KMS-11 (cell line): ENCODE measurements around the gene AGAP1.

Experiments used
- H2AFZ ChIP-seq: fragments of 200-600 bp; sonication (generic); 2 replicates; pipeline ENCODE4 v1.6.1; 2016; ENCODE audit warnings: antibody characterized with exemption, mixed run types, low read depth
- H3K27ac ChIP-seq: fragments of 200-600 bp; sonication (generic); 2 replicates; pipeline ENCODE4 v1.6.1; 2016; ENCODE audit warnings: mild to moderate bottlenecking, mixed run types
- H3K27me3 ChIP-seq: fragments of 200-600 bp; sonication (generic); 2 replicates; pipeline ENCODE4 v1.6.1; 2017; ENCODE audit warnings: mild to moderate bottlenecking, low read depth, mixed run types, moderate library complexity; ENCODE audit not compliant: insufficient read depth
- H3K36me3 ChIP-seq: fragments of 200-600 bp; sonication (generic); 2 replicates; pipeline ENCODE4 v1.6.1; 2017; ENCODE audit warnings: mild to moderate bottlenecking, mixed run types; ENCODE audit not compliant: insufficient read depth
- H3K4me1 ChIP-seq: fragments of 200-600 bp; sonication (generic); 2 replicates; pipeline ENCODE4 v1.6.1; 2016; ENCODE audit warnings: mild to moderate bottlenecking, low read depth, mixed run types; ENCODE audit not compliant: poor library complexity, severe bottlenecking
- H3K4me2 ChIP-seq: fragments of 200-600 bp; sonication (generic); 2 replicates; pipeline ENCODE4 v1.7.0; 2016; ENCODE audit warnings: mild to moderate bottlenecking, mixed run types
- H3K4me3 ChIP-seq: fragments of 200-600 bp; sonication (generic); IDR thresholded peaks from 2 replicates; pipeline ENCODE4 v1.6.1; 2017; ENCODE audit warnings: low read depth, low read length, mixed read lengths; ENCODE audit not compliant: insufficient read depth
- H3K79me2 ChIP-seq: fragments of 200-600 bp; sonication (generic); 2 replicates; pipeline ENCODE4 v1.6.1; 2016; ENCODE audit warnings: low read depth, mixed run types; ENCODE audit not compliant: insufficient read depth
- H3K9ac ChIP-seq: fragments of 200-600 bp; sonication (generic); 2 replicates; pipeline ENCODE4 v1.6.1; 2016; ENCODE audit warnings: mild to moderate bottlenecking, mixed run types
- H4K20me1 ChIP-seq: fragments of 200-600 bp; sonication (generic); 2 replicates; pipeline ENCODE4 v1.6.1; 2016; ENCODE audit warnings: mild to moderate bottlenecking, mixed run types; ENCODE audit not compliant: insufficient read depth
- TF ChIP-seq, protein P1 (sequence below): fragments of 200-600 bp; sonication (generic); conservative IDR thresholded peaks from 2 replicates; pipeline ENCODE4 v1.6.1; 2017; ENCODE audit warnings: low read depth, mild to moderate bottlenecking, antibody characterized with exemption, low read length, moderate library complexity, mixed read lengths

The AGAP1 gene

DNA sequence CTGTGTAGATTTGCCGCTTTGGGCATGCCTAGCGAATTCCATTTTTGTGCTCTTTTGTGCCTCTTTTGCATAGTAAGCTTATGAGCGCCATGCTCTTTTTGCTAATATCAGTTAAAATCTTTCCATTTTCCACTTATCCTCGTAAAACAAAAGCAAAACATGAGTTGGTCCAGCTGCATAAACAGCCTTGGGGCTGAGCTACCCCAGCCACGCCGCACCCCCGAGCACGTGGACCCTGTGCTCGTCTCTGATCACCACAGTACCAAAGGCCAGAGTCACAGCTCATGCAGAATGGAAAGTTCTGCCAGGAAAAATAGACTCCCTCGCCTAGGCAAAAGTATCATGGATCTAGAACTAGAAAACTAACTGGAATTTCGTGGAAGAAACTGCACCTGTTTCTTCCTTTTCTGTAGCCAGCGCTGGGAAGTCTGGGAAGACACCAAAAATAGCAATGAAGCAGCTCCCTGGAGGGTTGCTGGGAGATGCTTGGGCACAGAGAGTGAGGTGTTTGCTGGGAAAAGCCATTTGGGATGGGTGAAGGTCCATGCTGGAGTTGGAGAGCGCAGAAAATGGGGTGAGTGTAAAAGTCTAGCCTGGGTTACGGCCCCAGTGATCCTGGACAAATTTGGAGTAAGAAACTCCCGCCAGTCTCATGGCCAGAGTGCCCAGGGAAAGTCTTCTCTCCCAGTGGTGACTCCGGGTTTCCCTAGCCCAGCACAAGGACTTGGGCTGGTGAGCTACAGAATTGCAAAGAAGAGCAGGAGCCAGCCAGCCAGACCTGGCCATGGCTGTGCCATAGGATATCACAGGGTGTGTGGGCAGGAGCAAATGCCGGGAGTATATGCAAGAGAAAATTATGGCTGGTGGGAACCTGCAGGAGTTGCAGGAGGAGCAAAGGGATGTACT, 456.0 kb downstream of the AGAP1 start:
- no peak overlapping the region for H3K27ac ChIP-seq
- H3K4me2 ChIP-seq, result no peak overlapping the region
- no peaks in the 10 kb centered on the region for H3K27me3 ChIP-seq
- TF ChIP-seq, protein P1, sequence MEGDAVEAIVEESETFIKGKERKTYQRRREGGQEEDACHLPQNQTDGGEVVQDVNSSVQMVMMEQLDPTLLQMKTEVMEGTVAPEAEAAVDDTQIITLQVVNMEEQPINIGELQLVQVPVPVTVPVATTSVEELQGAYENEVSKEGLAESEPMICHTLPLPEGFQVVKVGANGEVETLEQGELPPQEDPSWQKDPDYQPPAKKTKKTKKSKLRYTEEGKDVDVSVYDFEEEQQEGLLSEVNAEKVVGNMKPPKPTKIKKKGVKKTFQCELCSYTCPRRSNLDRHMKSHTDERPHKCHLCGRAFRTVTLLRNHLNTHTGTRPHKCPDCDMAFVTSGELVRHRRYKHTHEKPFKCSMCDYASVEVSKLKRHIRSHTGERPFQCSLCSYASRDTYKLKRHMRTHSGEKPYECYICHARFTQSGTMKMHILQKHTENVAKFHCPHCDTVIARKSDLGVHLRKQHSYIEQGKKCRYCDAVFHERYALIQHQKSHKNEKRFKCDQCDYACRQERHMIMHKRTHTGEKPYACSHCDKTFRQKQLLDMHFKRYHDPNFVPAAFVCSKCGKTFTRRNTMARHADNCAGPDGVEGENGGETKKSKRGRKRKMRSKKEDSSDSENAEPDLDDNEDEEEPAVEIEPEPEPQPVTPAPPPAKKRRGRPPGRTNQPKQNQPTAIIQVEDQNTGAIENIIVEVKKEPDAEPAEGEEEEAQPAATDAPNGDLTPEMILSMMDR, result no peak
- H3K4me1 ChIP-seq, result no peaks in the 10 kb centered on the region
- no peak overlapping the region for H2AFZ ChIP-seq
- H3K36me3 ChIP-seq, result no peaks in the 10 kb centered on the region
- no peaks in the 10 kb centered on the region for H3K79me2 ChIP-seq
- H3K4me3 ChIP-seq, result no peak overlapping the region
- no peak overlapping the region for H3K9ac ChIP-seq
- H4K20me1 ChIP-seq, result no peaks in the 10 kb centered on the region

DNA sequence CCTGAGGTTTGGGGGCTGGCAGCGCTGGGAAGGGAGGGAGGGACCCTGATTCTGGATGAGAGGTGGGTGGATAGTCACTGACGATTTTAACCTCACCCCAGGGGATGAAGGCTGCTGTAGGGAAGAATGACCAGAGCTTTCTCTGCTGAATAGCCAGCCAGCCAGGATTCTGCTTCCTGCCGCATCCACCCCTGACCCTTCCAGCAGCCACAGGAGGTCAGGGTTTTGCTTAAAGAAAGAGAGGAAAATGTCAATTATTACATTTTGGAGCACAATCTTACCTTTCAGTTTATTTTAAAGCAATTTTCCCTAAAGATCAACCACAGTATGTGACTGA, 456.6 kb downstream of the AGAP1 start:
- Histone ChIP-seq H3K4me3 (no peak overlapping the region), H2AFZ (no peak overlapping the region), H3K4me2 (no peak overlapping the region), H3K27ac (no peak overlapping the region), H4K20me1 (no peaks in the 10 kb centered on the region), H3K27me3 (no peaks in the 10 kb centered on the region), H3K36me3 (no peaks in the 10 kb centered on the region), H3K4me1 (no peaks in the 10 kb centered on the region), H3K79me2 (no peaks in the 10 kb centered on the region), H3K9ac (no peak overlapping the region)
- TF ChIP-seq, protein P1, result no peak

DNA sequence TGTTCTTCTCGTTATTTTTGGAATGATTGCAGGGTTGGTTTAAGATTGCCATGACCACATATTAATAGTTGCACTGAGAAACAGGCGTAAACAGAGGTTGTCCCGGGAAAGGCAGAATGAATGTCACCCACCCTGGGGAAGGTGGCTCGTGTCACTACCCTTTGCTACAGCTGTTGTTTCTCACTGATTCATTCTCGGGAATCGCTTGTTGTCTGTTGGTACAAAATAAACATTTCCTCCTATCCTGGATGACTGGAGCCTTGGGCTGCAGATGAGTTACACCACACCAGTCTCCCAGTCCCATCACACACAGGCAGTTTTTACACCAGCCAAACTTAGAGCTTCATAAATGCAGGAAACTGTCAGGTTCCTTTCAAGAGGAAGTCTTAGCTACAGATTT, 457.6 kb downstream of the AGAP1 start:
- no peak overlapping the region for H3K4me2 ChIP-seq
- TF ChIP-seq, protein P1, result no peak

DNA sequence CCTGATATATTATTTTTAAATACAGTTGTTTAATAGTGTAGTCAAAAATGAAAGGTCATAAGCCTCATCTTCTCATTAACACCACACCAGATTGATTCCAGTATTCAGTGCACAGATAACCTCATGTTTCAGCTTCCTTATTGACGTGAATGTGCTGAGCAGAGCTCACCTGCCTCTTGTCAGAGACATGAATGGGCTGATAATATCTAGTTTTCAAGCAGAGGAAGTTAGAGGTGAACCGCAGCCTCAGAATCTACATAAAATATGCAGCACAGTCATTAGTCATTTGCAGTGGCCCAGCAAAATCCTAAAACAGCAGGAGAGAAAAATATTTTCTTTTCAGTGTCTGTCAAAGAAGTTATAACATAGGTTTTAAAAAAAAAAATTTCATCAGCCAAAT, 458.1 kb downstream of the AGAP1 start:
- no peak overlapping the region for H3K9ac ChIP-seq
- no peak overlapping the region for H2AFZ ChIP-seq
- no peaks in the 10 kb centered on the region for H3K36me3 ChIP-seq
- no peaks in the 10 kb centered on the region for H3K27me3 ChIP-seq
- no peak overlapping the region for H3K4me3 ChIP-seq
- no peaks in the 10 kb centered on the region for H4K20me1 ChIP-seq
- TF ChIP-seq, protein P1, result no peak
- H3K4me1 ChIP-seq, result no peaks in the 10 kb centered on the region
- no peak overlapping the region for H3K27ac ChIP-seq
- no peak overlapping the region for H3K4me2 ChIP-seq
- H3K79me2 ChIP-seq, result no peaks in the 10 kb centered on the region

More for the DNA sequence above, 457.6 kb downstream of the AGAP1 start:
- no peaks in the 10 kb centered on the region for H4K20me1 ChIP-seq
- H2AFZ ChIP-seq, result no peak overlapping the region
- no peak overlapping the region for H3K4me3 ChIP-seq
- no peaks in the 10 kb centered on the region for H3K4me1 ChIP-seq
- no peaks in the 10 kb centered on the region for H3K27me3 ChIP-seq
- no peak overlapping the region for H3K27ac ChIP-seq
- H3K36me3 ChIP-seq, result no peaks in the 10 kb centered on the region
- no peak overlapping the region for H3K9ac ChIP-seq
- no peaks in the 10 kb centered on the region for H3K79me2 ChIP-seq
